Measurements from ENCODE around the gene WDFY3. TPM values are rescaled to one million over a fixed set of nuclear protein-coding genes. Genes with fewer than 3 reads are reported as not detected.

Gene WDFY3
- total RNA-seq, 1 donor from 2014 or later, result 126 TPM

GRCh38 chr4:84623661-84624060 is 342.8 kb downstream of the WDFY3 start:
- H3K4me3 ChIP-seq, result no peak overlapping the region
- TF ChIP-seq CTCF (IDR thresholded peaks at IDR 0.05), result no peak
- no peaks in the 10 kb centered on the region for H3K36me3 ChIP-seq
- no peak overlapping the region for H3K27ac ChIP-seq
- DNase-seq (no peak), ATAC-seq (no peak)
- no peaks in the 10 kb centered on the region for H3K27me3 ChIP-seq
- no peaks in the 10 kb centered on the region for H3K4me1 ChIP-seq
- H3K9me3 ChIP-seq, result no peaks in the 10 kb centered on the region
- intact Hi-C loops (cut with DNase I), result no loop called here

GRCh38 chr4:84622959-84623358 is 343.5 kb downstream of the WDFY3 start:
- ATAC-seq (no peak), DNase-seq (no peak)
- H3K27ac ChIP-seq, result no peak overlapping the region
- H3K4me1 ChIP-seq, result no peaks in the 10 kb centered on the region
- TF ChIP-seq CTCF (IDR thresholded peaks at IDR 0.05), result no peak
- H3K9me3 ChIP-seq, result no peaks in the 10 kb centered on the region
- H3K4me3 ChIP-seq, result no peak overlapping the region
- H3K27me3 ChIP-seq, result no peaks in the 10 kb centered on the region
- H3K36me3 ChIP-seq, result no peaks in the 10 kb centered on the region
- intact Hi-C loops (cut with DNase I), result no loop called here
